A549 treated with Hydrocortisone at 1 μM for 4 hours (cell line): ENCODE results near the gene GLRX5. TPM values are rescaled to one million over a fixed set of nuclear protein-coding genes. Genes with fewer than 3 reads are reported as not detected.

Experiments
- total RNA-seq: library from RNA; stranded (reverse); fragments of 200-300 nt; extraction: Qiagen RNA extraction; gene quantifications from 5 replicates; pipeline ENCODE4 v1.2.3, GENCODE V29; 2022

Gene GLRX5
- 49.4 to 75.3 TPM (median 69.8 TPM) in 5 replicates for total RNA-seq

GRCh38 chr14:95534299-95535225 lies at the start of gene GLRX5:
Gene GLRX5 (plus strand): TSS chr14:95535050. CDS start chr14:95535090, 40 bp downstream.

GRCh38 chr14:95516554-95517181 lies 18.2 kb upstream of the GLRX5 start, which contains the start of gene SYNE3:
Gene SYNE3 (minus strand): TSS chr14:95516650. CDS start chr14:95475821, 40,829 bp downstream.

Other genes with a start within 250 kb of the GLRX5 start
- gene CLMN, start 215.1 kb upstream of the GLRX5 start, total RNA-seq, result 5.0 to 7.4 TPM (median 6.0 TPM) in 5 replicates
- 0.32 to 0.93 TPM (median 0.58 TPM) in 5 replicates for gene SYNE3, start 18.4 kb upstream of the GLRX5 start, total RNA-seq
- not detected in 5 replicates for gene TCL1B, start 151.4 kb downstream of the GLRX5 start, total RNA-seq
- not detected in 5 replicates for gene TCL1A, start 179.1 kb downstream of the GLRX5 start, total RNA-seq